Coronary artery (tissue), 2 donors: Measurements from ENCODE around the gene SREBF1.

ENCODE experiments used
- DNase-seq: peaks from one replicate; pipeline ENCODE4 v3.0.0-alpha.2; 2017; ENCODE audit warnings: low spot score
- H3K27ac ChIP-seq, 2 donors: fragments of 200-600 bp; sonication (generic); one replicate each; pipeline ENCODE4 v1.5.1; 2016 to 2019
- H3K4me3 ChIP-seq: fragments of 200-600 bp; sonication (generic); 2 replicates; pipeline ENCODE4 v1.5.1; 2016; ENCODE audit warnings: mild to moderate bottlenecking, moderate library complexity
- TF ChIP-seq, protein P1 (sequence below): fragments of 200-600 bp; sonication (generic); IDR thresholded peaks from one replicate; pipeline ENCODE4 v1.5.1; 2019; ENCODE audit warnings: antibody characterized with exemption

The SREBF1 gene

GRCh38 chr17:17797119-17797809, 39.5 kb downstream of the SREBF1 start:
- Histone ChIP-seq H3K4me3 (no peak overlapping the region), H3K27ac (no peak overlapping the region)
- TF ChIP-seq, protein P1, sequence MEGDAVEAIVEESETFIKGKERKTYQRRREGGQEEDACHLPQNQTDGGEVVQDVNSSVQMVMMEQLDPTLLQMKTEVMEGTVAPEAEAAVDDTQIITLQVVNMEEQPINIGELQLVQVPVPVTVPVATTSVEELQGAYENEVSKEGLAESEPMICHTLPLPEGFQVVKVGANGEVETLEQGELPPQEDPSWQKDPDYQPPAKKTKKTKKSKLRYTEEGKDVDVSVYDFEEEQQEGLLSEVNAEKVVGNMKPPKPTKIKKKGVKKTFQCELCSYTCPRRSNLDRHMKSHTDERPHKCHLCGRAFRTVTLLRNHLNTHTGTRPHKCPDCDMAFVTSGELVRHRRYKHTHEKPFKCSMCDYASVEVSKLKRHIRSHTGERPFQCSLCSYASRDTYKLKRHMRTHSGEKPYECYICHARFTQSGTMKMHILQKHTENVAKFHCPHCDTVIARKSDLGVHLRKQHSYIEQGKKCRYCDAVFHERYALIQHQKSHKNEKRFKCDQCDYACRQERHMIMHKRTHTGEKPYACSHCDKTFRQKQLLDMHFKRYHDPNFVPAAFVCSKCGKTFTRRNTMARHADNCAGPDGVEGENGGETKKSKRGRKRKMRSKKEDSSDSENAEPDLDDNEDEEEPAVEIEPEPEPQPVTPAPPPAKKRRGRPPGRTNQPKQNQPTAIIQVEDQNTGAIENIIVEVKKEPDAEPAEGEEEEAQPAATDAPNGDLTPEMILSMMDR, result no peak
- DNase-seq, result no peak

DNA sequence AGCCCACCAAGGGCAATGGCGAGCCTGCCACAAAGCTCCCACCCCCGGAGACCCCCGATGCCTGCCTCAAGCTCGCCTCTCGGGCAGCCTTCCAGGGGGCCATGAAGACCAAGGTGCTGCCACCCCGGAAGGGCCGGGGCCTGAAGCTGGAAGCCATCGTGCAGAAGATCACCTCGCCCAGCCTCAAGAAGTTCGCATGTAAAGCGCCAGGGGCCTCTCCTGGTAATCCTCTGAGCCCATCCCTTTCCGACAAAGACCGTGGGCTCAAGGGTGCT, 40.1 kb downstream of the SREBF1 start:
- TF ChIP-seq, protein P1, result no peak
- DNase-seq, result no peak
- no peak overlapping the region for H3K4me3 ChIP-seq
- H3K27ac ChIP-seq, result no peak overlapping the region

GRCh38 chr17:17795946-17796786, 40.6 kb downstream of the SREBF1 start:
- Histone ChIP-seq H3K4me3 (no peak overlapping the region), H3K27ac (no peak overlapping the region)
- DNase-seq, result no peak
- TF ChIP-seq, protein P1, result no peak

- Histone ChIP-seq H3K4me3 (no peak overlapping the region), H3K27ac (no peak overlapping the region)
- TF ChIP-seq, protein P1, result no peak
- DNase-seq, result no peak
Measured at GRCh38 chr17:17795296-17795695, 41.5 kb downstream of the SREBF1 start.

- H3K4me3 ChIP-seq, result no peak overlapping the region
- no peak overlapping the region for H3K27ac ChIP-seq
- TF ChIP-seq, protein P1, result no peak
- no peak for DNase-seq
Measured at GRCh38 chr17:17794382-17794781, 42.4 kb downstream of the SREBF1 start.

GRCh38 chr17:17793378-17794214, 43.2 kb downstream of the SREBF1 start:
- no peak for DNase-seq
- TF ChIP-seq, protein P1, result no peak
- H3K4me3 ChIP-seq, result no peak overlapping the region
- peak overlapping the region in 1 of 2 donors; percentile 36 for H3K27ac ChIP-seq
